Liver (tissue), 9 donors: ENCODE data around the gene SCARB1. TPM values are rescaled to one million over a fixed set of nuclear protein-coding genes. Genes with fewer than 3 reads are reported as not detected.

Experiments
- DNase-seq: peaks from one replicate; pipeline ENCODE4 v3.0.0-alpha.2; 2017; ENCODE audit warnings: low spot score
- H3K27ac ChIP-seq, 2 donors: one replicate each; pipeline ENCODE4 v1.7.0; 2013; ENCODE audit warnings: inconsistent platforms in 2 of 2, low read length in 2 of 2, control low read depth in 1 of 2, low read depth in 1 of 2, mild to moderate bottlenecking in 1 of 2
- H3K27me3 ChIP-seq, 4 donors: one replicate each; pipeline versions ENCODE4 v1.6.1 to v1.7.0; 2013; ENCODE audit warnings: low read length in 3 of 4, inconsistent platforms in 1 of 4, mild to moderate bottlenecking in 1 of 4, moderate library complexity in 1 of 4; ENCODE audit not compliant: control insufficient read depth in 4 of 4, insufficient read depth in 4 of 4
- H3K36me3 ChIP-seq, 4 donors: one replicate each; pipeline versions ENCODE4 v1.6.1 to v1.7.0; 2013; ENCODE audit warnings: low read length in 3 of 4, mild to moderate bottlenecking in 3 of 4, low read depth in 1 of 4, moderate library complexity in 1 of 4; ENCODE audit not compliant: control insufficient read depth in 4 of 4, insufficient read depth in 3 of 4
- H3K4me1 ChIP-seq, 4 donors: one replicate each; pipeline versions ENCODE4 v1.6.1 to v1.7.0; 2013; ENCODE audit warnings: low read length in 3 of 4, mild to moderate bottlenecking in 3 of 4, moderate library complexity in 1 of 4; ENCODE audit not compliant: control insufficient read depth in 4 of 4, insufficient read depth in 4 of 4
- H3K4me3 ChIP-seq, 3 donors: one replicate each; pipeline versions ENCODE4 v1.6.1 to v1.7.0; 2013; ENCODE audit warnings: low read length in 3 of 3, control low read depth in 1 of 3, low read depth in 1 of 3, mild to moderate bottlenecking in 1 of 3
- H3K9ac ChIP-seq, 2 donors: one replicate each; pipeline ENCODE4 v1.7.0; 2013; ENCODE audit warnings: low read length in 2 of 2, mild to moderate bottlenecking in 2 of 2, moderate library complexity in 2 of 2, control low read depth in 1 of 2, low read depth in 1 of 2
- H3K9me3 ChIP-seq, 4 donors: one replicate each; pipeline versions ENCODE4 v1.6.1 to v1.7.0; 2013; ENCODE audit warnings: low read length in 3 of 4; ENCODE audit not compliant: control insufficient read depth in 4 of 4
- FOXA1 ChIP-seq: IDR thresholded peaks from 2 replicates; pipeline ENCODE4 v1.6.1; 2016; ENCODE audit warnings: antibody characterized with exemption
- FOXA2 ChIP-seq: IDR thresholded peaks from 2 replicates; pipeline ENCODE4 v1.6.1; 2016; ENCODE audit warnings: antibody characterized with exemption
- GABPA ChIP-seq, 2 donors: IDR thresholded peaks in 1 of 2; conservative IDR thresholded peaks in 1 of 2; 2 replicates each; pipeline ENCODE4 v1.6.1; 2016; ENCODE audit warnings: antibody characterized with exemption in 2 of 2, mild to moderate bottlenecking in 1 of 2, moderate library complexity in 1 of 2
- HNF4A ChIP-seq, 2 donors: conservative IDR thresholded peaks; 2 replicates each; pipeline ENCODE4 v1.6.1; 2016; ENCODE audit warnings: antibody characterized with exemption in 2 of 2, mild to moderate bottlenecking in 2 of 2
- HNF4G ChIP-seq: IDR thresholded peaks from 2 replicates; pipeline ENCODE4 v1.6.1; 2016; ENCODE audit warnings: antibody characterized with exemption
- JUND ChIP-seq, 2 donors: IDR thresholded peaks; 2 replicates each; pipeline ENCODE4 v1.6.1; 2016; ENCODE audit warnings: antibody characterized with exemption in 2 of 2
- NR2F2 ChIP-seq: IDR thresholded peaks from 2 replicates; pipeline ENCODE4 v1.6.1; 2016; ENCODE audit warnings: antibody characterized with exemption
- RAD21 ChIP-seq, 2 donors: IDR thresholded peaks; 2 replicates each; pipeline ENCODE4 v1.6.1; 2016; ENCODE audit warnings: antibody characterized with exemption in 2 of 2, mild to moderate bottlenecking in 2 of 2
- RXRA ChIP-seq, 2 donors: IDR thresholded peaks; 2 replicates each; pipeline ENCODE4 v1.6.1; 2017 to 2018; ENCODE audit warnings: antibody characterized with exemption in 2 of 2, mild to moderate bottlenecking in 1 of 2
- SP1 ChIP-seq: IDR thresholded peaks from 2 replicates; pipeline ENCODE4 v1.6.1; 2018; ENCODE audit warnings: antibody characterized with exemption, mild to moderate bottlenecking
- TAF1 ChIP-seq: conservative IDR thresholded peaks from 2 replicates; pipeline ENCODE4 v1.6.1; 2016; ENCODE audit warnings: antibody characterized with exemption, mild to moderate bottlenecking
- YY1 ChIP-seq: IDR thresholded peaks from 2 replicates; pipeline ENCODE4 v1.6.1; 2016; ENCODE audit warnings: antibody characterized with exemption, mild to moderate bottlenecking
- WGBS: extraction: QIAGEN DNeasy Blood & Tissue Kit; methylation state at CpG from one replicate; pipeline ENCODE4 v1.1.7; 2013; 5-methylcytosine and 5-hydroxymethylcytosine counted together
- polyA plus RNA-seq, 2 donors: library from polyadenylated mRNA; stranded (reverse) in 1 of 2; unstranded in 1 of 2; fragments of 200-250 nt in 1 of 2; fragments of >200 nt in 1 of 2; fragmentation: Nextera tagmentation in 1 of 2; extraction: Ambion mirVana in 1 of 2; gene quantifications; one replicate each; pipeline versions ENCODE4 v1.2.1 to v1.2.3, GENCODE V29; 2013 to 2015
- total RNA-seq, 2 donors: library from RNA; depleted of rRNA; stranded (reverse); fragments of >200 nt; gene quantifications; one replicate each; pipeline ENCODE4 v1.2.3, GENCODE V29; 2014
- TF ChIP-seq, protein P1 (sequence below): IDR thresholded peaks from 2 replicates; pipeline ENCODE4 v1.6.1; 2016; ENCODE audit warnings: antibody characterized with exemption
- TF ChIP-seq, protein P2 (sequence below): IDR thresholded peaks from 2 replicates; pipeline ENCODE4 v1.6.1; 2016; ENCODE audit warnings: antibody characterized with exemption
- TF ChIP-seq, protein P3 (sequence below): IDR thresholded peaks from 2 replicates; pipeline ENCODE4 v1.6.1; 2016; ENCODE audit warnings: antibody characterized with exemption
- TF ChIP-seq, protein P4 (sequence below): IDR thresholded peaks from 2 replicates; pipeline ENCODE4 v1.6.1; 2016; ENCODE audit warnings: antibody characterized with exemption, mild to moderate bottlenecking
- TF ChIP-seq, protein P5 (sequence below): fragments of 150-350 bp; IDR thresholded peaks from 2 replicates; pipeline ENCODE4 v1.5.1; 2017; ENCODE audit warnings: improper control_type of control experiment, low read depth, low read length; ENCODE audit not compliant: missing input control
- donor health status: healthy.
- donor health status: healthy.
- donor health status: healthy.
- donor health status: healthy.
- donor health status: healthy.

SCARB1 gene
- total and polyA plus RNA-seq, 4 donors, result 85.3 to 289 (median 141) TPM

DNA sequence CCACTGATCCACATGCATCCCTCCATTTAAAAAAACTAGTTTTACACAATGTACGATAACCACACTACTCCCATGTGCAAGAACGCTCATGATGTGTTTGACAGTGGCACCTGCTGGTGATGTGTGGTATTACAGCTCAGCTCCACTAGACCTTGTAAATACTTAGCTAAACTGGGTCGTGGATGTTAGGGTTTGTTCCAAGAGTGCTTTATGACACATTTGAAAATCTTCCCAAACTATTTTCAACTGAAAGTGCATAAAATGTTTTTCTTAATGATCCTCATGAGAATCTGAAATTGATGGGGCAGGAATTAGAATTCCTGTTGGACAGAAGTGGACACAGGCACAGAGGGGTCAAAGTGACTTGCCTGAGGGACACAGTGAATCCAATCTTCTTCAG lies 99.2 kb downstream of the SCARB1 start:
- DNase-seq, result no peak
- no peaks in the 10 kb centered on the region for H3K36me3 ChIP-seq

DNA sequence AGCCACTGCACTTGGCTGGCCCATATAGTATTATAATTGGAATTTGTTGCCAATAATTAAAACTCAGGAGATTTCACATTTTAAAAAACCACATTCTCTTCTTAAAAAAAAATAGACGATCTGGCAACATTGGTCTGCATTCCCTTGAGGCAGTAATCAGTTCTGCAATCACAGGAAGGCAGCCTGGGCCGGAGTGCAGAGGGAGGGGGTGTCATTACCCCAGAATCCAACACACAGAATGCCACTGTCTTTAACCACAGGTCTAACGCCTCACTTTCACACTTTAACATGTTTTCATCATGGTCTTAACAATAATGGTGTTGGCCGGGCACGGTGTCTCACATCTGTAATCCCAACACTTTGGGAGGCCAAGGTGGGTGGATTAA lies 100.1 kb downstream of the SCARB1 start:
- Histone ChIP-seq H3K36me3 (no peaks in the 10 kb centered on the region), H3K27ac (no peak overlapping the region), H3K4me3 (no peak overlapping the region), H3K9me3 (peaks cover 2 to 10% (median 6%) of the 10 kb centered on the region in 4 donors), H3K27me3 (no peaks in the 10 kb centered on the region), H3K9ac (no peak overlapping the region), H3K4me1 (peaks cover 2 to 13% (median 6%) of the 10 kb centered on the region in 4 donors)
- no peak for DNase-seq
- WGBS, result 86% methylated on average over 5 of the region's 5 CpGs
- TF ChIP-seq RAD21 (IDR thresholded peaks at IDR 0.05) (no peak), SP1 (no peak), JUND (IDR thresholded peaks at IDR 0.05) (no peak), GABPA (IDR thresholded peaks at IDR 0.05 in 1 of 2, conservative IDR thresholded peaks at IDR 0.05 in 1 of 2) (no peak), HNF4A (conservative IDR thresholded peaks at IDR 0.05) (no peak), FOXA2 (no peak), TAF1 (no peak), FOXA1 (no peak), HNF4G (no peak), YY1 (no peak), RXRA (IDR thresholded peaks at IDR 0.05) (no peak), NR2F2 (no peak)
- TF ChIP-seq, protein P1, sequence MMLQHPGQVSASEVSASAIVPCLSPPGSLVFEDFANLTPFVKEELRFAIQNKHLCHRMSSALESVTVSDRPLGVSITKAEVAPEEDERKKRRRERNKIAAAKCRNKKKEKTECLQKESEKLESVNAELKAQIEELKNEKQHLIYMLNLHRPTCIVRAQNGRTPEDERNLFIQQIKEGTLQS, result no peak
- TF ChIP-seq, protein P2, sequence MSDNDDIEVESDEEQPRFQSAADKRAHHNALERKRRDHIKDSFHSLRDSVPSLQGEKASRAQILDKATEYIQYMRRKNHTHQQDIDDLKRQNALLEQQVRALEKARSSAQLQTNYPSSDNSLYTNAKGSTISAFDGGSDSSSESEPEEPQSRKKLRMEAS, result no peak
- TF ChIP-seq, protein P3, sequence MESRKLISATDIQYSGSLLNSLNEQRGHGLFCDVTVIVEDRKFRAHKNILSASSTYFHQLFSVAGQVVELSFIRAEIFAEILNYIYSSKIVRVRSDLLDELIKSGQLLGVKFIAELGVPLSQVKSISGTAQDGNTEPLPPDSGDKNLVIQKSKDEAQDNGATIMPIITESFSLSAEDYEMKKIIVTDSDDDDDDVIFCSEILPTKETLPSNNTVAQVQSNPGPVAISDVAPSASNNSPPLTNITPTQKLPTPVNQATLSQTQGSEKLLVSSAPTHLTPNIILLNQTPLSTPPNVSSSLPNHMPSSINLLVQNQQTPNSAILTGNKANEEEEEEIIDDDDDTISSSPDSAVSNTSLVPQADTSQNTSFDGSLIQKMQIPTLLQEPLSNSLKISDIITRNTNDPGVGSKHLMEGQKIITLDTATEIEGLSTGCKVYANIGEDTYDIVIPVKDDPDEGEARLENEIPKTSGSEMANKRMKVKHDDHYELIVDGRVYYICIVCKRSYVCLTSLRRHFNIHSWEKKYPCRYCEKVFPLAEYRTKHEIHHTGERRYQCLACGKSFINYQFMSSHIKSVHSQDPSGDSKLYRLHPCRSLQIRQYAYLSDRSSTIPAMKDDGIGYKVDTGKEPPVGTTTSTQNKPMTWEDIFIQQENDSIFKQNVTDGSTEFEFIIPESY, result no peak
- TF ChIP-seq, protein P4, sequence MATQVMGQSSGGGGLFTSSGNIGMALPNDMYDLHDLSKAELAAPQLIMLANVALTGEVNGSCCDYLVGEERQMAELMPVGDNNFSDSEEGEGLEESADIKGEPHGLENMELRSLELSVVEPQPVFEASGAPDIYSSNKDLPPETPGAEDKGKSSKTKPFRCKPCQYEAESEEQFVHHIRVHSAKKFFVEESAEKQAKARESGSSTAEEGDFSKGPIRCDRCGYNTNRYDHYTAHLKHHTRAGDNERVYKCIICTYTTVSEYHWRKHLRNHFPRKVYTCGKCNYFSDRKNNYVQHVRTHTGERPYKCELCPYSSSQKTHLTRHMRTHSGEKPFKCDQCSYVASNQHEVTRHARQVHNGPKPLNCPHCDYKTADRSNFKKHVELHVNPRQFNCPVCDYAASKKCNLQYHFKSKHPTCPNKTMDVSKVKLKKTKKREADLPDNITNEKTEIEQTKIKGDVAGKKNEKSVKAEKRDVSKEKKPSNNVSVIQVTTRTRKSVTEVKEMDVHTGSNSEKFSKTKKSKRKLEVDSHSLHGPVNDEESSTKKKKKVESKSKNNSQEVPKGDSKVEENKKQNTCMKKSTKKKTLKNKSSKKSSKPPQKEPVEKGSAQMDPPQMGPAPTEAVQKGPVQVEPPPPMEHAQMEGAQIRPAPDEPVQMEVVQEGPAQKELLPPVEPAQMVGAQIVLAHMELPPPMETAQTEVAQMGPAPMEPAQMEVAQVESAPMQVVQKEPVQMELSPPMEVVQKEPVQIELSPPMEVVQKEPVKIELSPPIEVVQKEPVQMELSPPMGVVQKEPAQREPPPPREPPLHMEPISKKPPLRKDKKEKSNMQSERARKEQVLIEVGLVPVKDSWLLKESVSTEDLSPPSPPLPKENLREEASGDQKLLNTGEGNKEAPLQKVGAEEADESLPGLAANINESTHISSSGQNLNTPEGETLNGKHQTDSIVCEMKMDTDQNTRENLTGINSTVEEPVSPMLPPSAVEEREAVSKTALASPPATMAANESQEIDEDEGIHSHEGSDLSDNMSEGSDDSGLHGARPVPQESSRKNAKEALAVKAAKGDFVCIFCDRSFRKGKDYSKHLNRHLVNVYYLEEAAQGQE, result no peak
- TF ChIP-seq, protein P5, sequence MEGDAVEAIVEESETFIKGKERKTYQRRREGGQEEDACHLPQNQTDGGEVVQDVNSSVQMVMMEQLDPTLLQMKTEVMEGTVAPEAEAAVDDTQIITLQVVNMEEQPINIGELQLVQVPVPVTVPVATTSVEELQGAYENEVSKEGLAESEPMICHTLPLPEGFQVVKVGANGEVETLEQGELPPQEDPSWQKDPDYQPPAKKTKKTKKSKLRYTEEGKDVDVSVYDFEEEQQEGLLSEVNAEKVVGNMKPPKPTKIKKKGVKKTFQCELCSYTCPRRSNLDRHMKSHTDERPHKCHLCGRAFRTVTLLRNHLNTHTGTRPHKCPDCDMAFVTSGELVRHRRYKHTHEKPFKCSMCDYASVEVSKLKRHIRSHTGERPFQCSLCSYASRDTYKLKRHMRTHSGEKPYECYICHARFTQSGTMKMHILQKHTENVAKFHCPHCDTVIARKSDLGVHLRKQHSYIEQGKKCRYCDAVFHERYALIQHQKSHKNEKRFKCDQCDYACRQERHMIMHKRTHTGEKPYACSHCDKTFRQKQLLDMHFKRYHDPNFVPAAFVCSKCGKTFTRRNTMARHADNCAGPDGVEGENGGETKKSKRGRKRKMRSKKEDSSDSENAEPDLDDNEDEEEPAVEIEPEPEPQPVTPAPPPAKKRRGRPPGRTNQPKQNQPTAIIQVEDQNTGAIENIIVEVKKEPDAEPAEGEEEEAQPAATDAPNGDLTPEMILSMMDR, result no peak

More for the DNA sequence above, 99.2 kb downstream of the SCARB1 start:
- H3K27me3 ChIP-seq, result no peaks in the 10 kb centered on the region
- H3K9ac ChIP-seq, result no peak overlapping the region
- TF ChIP-seq GABPA (IDR thresholded peaks at IDR 0.05 in 1 of 2, conservative IDR thresholded peaks at IDR 0.05 in 1 of 2), result no peak
- no peak for TF ChIP-seq RXRA (IDR thresholded peaks at IDR 0.05)
- TF ChIP-seq, protein P5, result peak; percentile 62
- TF ChIP-seq NR2F2, result peak; percentile 7
- peak; percentile 65 to 75 for TF ChIP-seq RAD21 (IDR thresholded peaks at IDR 0.05)
- TF ChIP-seq TAF1, result no peak
- no peak overlapping the region for H3K4me3 ChIP-seq
- no peak overlapping the region for H3K27ac ChIP-seq
- peaks cover 2 to 10% (median 5%) of the 10 kb centered on the region in 4 donors for H3K4me1 ChIP-seq
- WGBS, result 79% methylated on average over 3 of the region's 3 CpGs
- peaks cover 2 to 10% (median 6%) of the 10 kb centered on the region in 4 donors for H3K9me3 ChIP-seq
